GM21390 (cell line): ENCODE measurements around the gene ZNF555.
A peak's percentile ranks its signal among the peaks of the same experiment; 100 is the strongest.
"Not testable (repeated sequence)": the region's sequence is repeated elsewhere in the genome, so short reads cannot be mapped to it uniquely, and the experiment has no call there.

Experiments used
- ATAC-seq: cut with Tn5 transposase; IDR thresholded peaks from one replicate; pipeline ENCODE4 v1.9.1; 2021; ENCODE audit not compliant: unreplicated experiment

The ZNF555 gene

GRCh38 chr19:2840794-2841791, at the start of gene ZNF555:
ZNF555 (plus strand) TSS chr19:2841475; CDS start chr19:2841573, 98 bp downstream.
- peak; percentile 94 for ATAC-seq

- no peak for ATAC-seq
Measured at GRCh38 chr19:2791876-2792275, 49.4 kb upstream of the ZNF555 start.

GRCh38 chr19:2792666-2793065, 48.6 kb upstream of the ZNF555 start:
- not testable (repeated sequence) for ATAC-seq

GRCh38 chr19:2793126-2793525, 48.1 kb upstream of the ZNF555 start:
- ATAC-seq: no peak

GRCh38 chr19:2793577-2793976, 47.7 kb upstream of the ZNF555 start:
- ATAC-seq: no peak

- no peak for ATAC-seq
Measured at GRCh38 chr19:2795827-2796658, 45.2 kb upstream of the ZNF555 start.

GRCh38 chr19:2796659-2797266, 44.5 kb upstream of the ZNF555 start:
- ATAC-seq: no peak

- no peak for ATAC-seq
Measured at GRCh38 chr19:2797280-2797679, 44.0 kb upstream of the ZNF555 start.

- ATAC-seq: no peak
Measured at GRCh38 chr19:2798158-2798685, 43.1 kb upstream of the ZNF555 start.

- ATAC-seq: no peak
Measured at GRCh38 chr19:2798733-2799132, 42.5 kb upstream of the ZNF555 start.

GRCh38 chr19:2799273-2800020, 41.8 kb upstream of the ZNF555 start:
- no peak for ATAC-seq

GRCh38 chr19:2800506-2800905, 40.8 kb upstream of the ZNF555 start:
- ATAC-seq: no peak

GRCh38 chr19:2802826-2803225, 38.4 kb upstream of the ZNF555 start:
- no peak for ATAC-seq

- no peak for ATAC-seq
Measured at GRCh38 chr19:2803486-2804155, 37.7 kb upstream of the ZNF555 start.

- ATAC-seq: no peak
Measured at GRCh38 chr19:2804156-2805004, 36.9 kb upstream of the ZNF555 start.

GRCh38 chr19:2805261-2805900, 35.9 kb upstream of the ZNF555 start:
- ATAC-seq: no peak

GRCh38 chr19:2805991-2806649, 35.2 kb upstream of the ZNF555 start:
- ATAC-seq: no peak
